Chondrocyte (in vitro differentiated cells): Measurements from ENCODE around the gene PAK6. TPM values are rescaled to one million over a fixed set of nuclear protein-coding genes. Genes with fewer than 3 reads are reported as not detected.

ENCODE experiments used
- DNase-seq: peaks from one replicate; pipeline ENCODE4 v3.0.0; 2021; ENCODE audit warnings: mixed read lengths, low spot score
- H3K27ac Mint-ChIP-seq: one replicate; pipeline ENCODE4 v1.8.0; 2021; ENCODE audit warnings: mild to moderate bottlenecking, moderate library complexity, mixed read lengths; ENCODE audit not compliant: unreplicated experiment
- H3K27me3 Mint-ChIP-seq: 2 replicates; pipeline ENCODE4 v1.8.0; 2021; ENCODE audit warnings: low read depth, mixed read lengths
- H3K36me3 Mint-ChIP-seq: 2 replicates; pipeline ENCODE4 v1.8.0; 2021; ENCODE audit warnings: low read depth, mixed read lengths
- H3K4me1 Mint-ChIP-seq: 2 replicates; pipeline ENCODE4 v1.8.0; 2021; ENCODE audit warnings: low read depth, mild to moderate bottlenecking, mixed read lengths
- H3K4me3 Mint-ChIP-seq: one replicate; pipeline ENCODE4 v1.8.0; 2021; ENCODE audit warnings: mild to moderate bottlenecking, moderate library complexity, mixed read lengths; ENCODE audit not compliant: unreplicated experiment
- H3K9me3 Mint-ChIP-seq: 2 replicates; pipeline ENCODE4 v1.8.0; 2021; ENCODE audit warnings: low read depth, mixed read lengths
- CTCF ChIP-seq: fragments of 200-600 bp; sonication (generic); IDR thresholded peaks from 2 replicates; pipeline ENCODE4 v1.5.0; 2021; ENCODE audit warnings: antibody characterized with exemption, mild to moderate bottlenecking, moderate library complexity
- total RNA-seq: library from RNA; stranded (reverse); gene quantifications from 3 replicates; pipeline ENCODE4 v1.2.1, GENCODE V29; 2021

PAK6 gene
- total RNA-seq, 1 donor from 2014 or later = 0.37 TPM

- no peak overlapping the region for H3K4me3 Mint-ChIP-seq
- no peaks in the 10 kb centered on the region for H3K9me3 Mint-ChIP-seq
- DNase-seq = no peak
- H3K36me3 Mint-ChIP-seq = no peaks in the 10 kb centered on the region
- TF ChIP-seq CTCF = no peak
- H3K27ac Mint-ChIP-seq = no peak overlapping the region
- H3K27me3 Mint-ChIP-seq = peaks cover 3% of the 10 kb centered on the region
- H3K4me1 Mint-ChIP-seq = peaks cover 15% of the 10 kb centered on the region
Observed at GRCh38 chr15:40286061-40286532, 47.2 kb downstream of the PAK6 start.

GRCh38 chr15:40286794-40287193, 47.9 kb downstream of the PAK6 start:
- H3K4me3 Mint-ChIP-seq = no peak overlapping the region
- no peak for DNase-seq
- no peak overlapping the region for H3K27ac Mint-ChIP-seq
- H3K4me1 Mint-ChIP-seq = peaks cover 15% of the 10 kb centered on the region
- H3K9me3 Mint-ChIP-seq = no peaks in the 10 kb centered on the region
- H3K36me3 Mint-ChIP-seq = no peaks in the 10 kb centered on the region
- H3K27me3 Mint-ChIP-seq = peaks cover 2% of the 10 kb centered on the region
- no peak for TF ChIP-seq CTCF

GRCh38 chr15:40287505-40287904, 48.6 kb downstream of the PAK6 start:
- TF ChIP-seq CTCF = no peak
- peaks cover 2% of the 10 kb centered on the region for H3K27me3 Mint-ChIP-seq
- H3K9me3 Mint-ChIP-seq = no peaks in the 10 kb centered on the region
- H3K4me3 Mint-ChIP-seq = no peak overlapping the region
- H3K27ac Mint-ChIP-seq = no peak overlapping the region
- peaks cover 15% of the 10 kb centered on the region for H3K4me1 Mint-ChIP-seq
- DNase-seq = no peak
- H3K36me3 Mint-ChIP-seq = no peaks in the 10 kb centered on the region

GRCh38 chr15:40287968-40288367, 49.1 kb downstream of the PAK6 start:
- H3K9me3 Mint-ChIP-seq = no peaks in the 10 kb centered on the region
- H3K4me3 Mint-ChIP-seq = no peak overlapping the region
- peaks cover 4% of the 10 kb centered on the region for H3K27me3 Mint-ChIP-seq
- peaks cover 15% of the 10 kb centered on the region for H3K4me1 Mint-ChIP-seq
- no peak for TF ChIP-seq CTCF
- no peak for DNase-seq
- no peak overlapping the region for H3K27ac Mint-ChIP-seq
- no peaks in the 10 kb centered on the region for H3K36me3 Mint-ChIP-seq

GRCh38 chr15:40289140-40289775, 50.4 kb downstream of the PAK6 start:
- Mint-ChIP-seq H3K4me1 (peaks cover 15% of the 10 kb centered on the region), H3K27ac (no peak overlapping the region), H3K9me3 (no peaks in the 10 kb centered on the region), H3K36me3 (no peaks in the 10 kb centered on the region), H3K27me3 (peaks cover 6% of the 10 kb centered on the region), H3K4me3 (no peak overlapping the region)
- no peak for TF ChIP-seq CTCF
- no peak for DNase-seq
